ENCODE measurements around the gene DCDC1. TPM values are rescaled to one million over a fixed set of nuclear protein-coding genes. Genes with fewer than 3 reads are reported as not detected.

DCDC1 gene, protein sequence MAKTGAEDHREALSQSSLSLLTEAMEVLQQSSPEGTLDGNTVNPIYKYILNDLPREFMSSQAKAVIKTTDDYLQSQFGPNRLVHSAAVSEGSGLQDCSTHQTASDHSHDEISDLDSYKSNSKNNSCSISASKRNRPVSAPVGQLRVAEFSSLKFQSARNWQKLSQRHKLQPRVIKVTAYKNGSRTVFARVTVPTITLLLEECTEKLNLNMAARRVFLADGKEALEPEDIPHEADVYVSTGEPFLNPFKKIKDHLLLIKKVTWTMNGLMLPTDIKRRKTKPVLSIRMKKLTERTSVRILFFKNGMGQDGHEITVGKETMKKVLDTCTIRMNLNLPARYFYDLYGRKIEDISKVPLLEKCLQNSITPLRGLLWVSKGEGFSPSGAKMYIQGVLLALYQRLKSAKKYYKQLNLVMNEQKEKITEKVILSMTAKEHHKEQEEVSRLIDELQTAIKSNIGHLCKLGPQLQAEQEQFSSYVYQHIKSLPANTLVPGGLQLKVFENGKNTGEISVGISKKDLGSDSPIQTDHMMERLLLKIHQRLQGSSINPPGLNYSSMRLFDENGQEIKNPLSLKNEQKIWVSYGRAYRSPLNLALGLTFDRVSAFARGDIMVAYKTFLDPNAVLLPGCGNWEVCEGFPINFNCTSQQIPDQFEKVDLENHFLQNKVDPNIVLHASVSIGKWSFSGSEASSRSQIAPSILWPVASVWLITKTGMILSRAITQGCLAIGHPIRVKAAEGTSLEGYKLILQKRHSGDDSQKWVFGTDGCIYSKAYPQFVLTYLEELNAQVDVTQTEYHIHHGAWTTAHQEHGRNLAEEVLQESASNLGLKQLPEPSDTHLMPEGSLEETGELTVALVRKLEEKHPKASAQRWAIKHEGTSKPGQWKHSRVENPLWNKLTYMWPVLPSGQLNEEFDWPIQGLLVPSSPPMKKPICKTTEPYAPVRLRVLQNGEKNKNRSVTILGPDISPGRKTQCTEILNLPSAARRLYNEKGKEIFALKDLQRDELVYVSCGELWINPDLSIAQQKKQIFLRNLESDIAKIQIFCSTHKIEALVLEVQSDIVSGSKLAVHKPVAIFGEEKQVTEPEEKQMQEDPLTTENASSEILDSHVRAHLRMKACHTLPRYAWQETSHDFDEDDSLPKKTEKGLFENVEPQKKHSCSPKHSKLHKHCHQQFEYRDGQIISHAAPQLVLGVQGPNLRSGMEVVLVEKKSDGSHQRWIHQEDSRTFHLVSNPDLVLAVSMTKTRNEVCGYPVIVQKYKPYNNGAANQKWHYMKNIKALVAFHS (N-terminal part only)
- total RNA-seq, result not detected in 2 replicates

DNA sequence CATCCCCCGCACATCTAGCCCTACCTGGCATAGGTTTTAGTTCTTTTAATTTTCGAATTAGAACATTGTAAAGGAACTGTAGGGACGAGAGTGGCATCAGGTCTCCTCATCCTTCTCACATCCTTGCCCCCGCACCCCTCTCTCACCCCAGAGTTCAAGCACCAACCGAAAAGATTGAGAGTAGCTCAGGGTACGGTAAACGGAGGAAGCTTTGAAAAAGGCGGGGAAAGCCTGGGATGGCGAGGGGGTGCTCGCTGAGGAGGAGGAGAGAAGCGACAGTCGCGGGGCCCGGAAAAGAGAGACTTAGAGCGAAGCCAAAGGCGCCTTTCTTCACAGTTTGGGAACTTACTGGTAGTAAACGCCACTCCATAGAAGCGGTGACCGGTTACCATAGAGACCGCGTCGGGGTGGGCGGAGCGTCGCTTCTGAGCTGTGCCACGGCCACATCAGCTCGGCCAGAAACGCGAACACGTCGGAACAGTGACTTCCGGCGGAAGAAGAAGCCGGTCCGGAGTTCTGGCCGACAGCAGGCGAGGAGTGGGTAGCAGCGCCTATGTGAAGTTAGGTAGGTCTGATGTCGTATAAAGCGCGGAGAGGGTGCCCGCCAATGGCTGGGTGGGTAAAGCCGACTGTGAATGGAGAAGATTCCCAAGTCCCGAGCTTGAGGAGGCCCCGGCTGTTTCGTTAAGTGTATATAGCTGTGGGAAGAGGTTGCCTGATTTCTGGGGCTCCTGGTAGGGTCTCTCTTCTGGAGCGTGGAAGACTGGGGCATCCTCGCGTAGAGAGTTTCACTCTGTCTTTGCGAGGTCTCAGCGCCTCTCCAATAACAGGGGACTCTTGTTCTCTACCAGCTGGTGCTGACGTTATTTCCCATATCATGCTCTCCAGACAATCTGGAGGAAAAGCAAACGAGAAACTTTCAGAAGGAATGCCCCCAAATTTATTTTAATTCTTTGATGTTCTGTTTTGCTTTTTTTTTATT lies at the start of gene DCDC1, which contains the start of gene DNAJC24:
Gene DCDC1 (minus strand): TSS at position 392 of the 982 bp plus-strand sequence. CDS start 41,459 bp downstream, outside the sequence.
Gene DNAJC24 (plus strand): TSS at position 513 of the 982 bp plus-strand sequence. CDS start 889 bp downstream, outside the sequence.

Other genes with a start within 250 kb of the DCDC1 start
- 9.5 and 14.5 TPM in 2 replicates for gene DNAJC24, start 121 bp upstream of the DCDC1 start, total RNA-seq
- gene IMMP1L, start 139.9 kb upstream of the DCDC1 start, total RNA-seq, result 7.2 and 11.1 TPM in 2 replicates
- gene ELP4, start 140.0 kb upstream of the DCDC1 start, total RNA-seq, result 22.3 and 23.5 TPM in 2 replicates